NCI-H748 (cell line): ENCODE data around the gene MFSD11.
"Not testable (repeated sequence)": the region's sequence is repeated elsewhere in the genome, so short reads cannot be mapped to it uniquely, and the experiment has no call there.

Source experiments
- DNase-seq: peaks from one replicate; lab custom pipeline; 2025; ENCODE audit not compliant: unreplicated experiment; lab: John Stamatoyannopoulos, UW

MFSD11 gene

DNA sequence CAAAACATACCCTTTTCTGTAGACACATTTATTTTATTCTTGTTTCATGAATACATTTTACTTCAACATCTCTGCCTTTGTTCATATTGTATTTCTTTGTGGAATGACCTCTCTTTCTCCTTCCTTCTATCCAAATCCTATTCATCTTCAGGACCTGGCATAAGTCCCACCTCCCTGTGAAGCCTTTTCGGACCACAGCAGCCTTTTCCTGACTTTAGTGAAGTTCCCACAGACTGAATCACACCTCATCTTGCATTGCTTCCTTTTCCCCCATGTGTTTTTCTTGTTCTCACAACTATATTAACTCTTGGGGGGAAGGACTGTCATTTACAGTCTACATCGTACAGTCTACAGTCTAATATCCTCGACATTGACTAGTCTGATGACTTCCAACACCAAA is 58.2 kb downstream of the MFSD11 start:
- DNase-seq, result no peak

DNA sequence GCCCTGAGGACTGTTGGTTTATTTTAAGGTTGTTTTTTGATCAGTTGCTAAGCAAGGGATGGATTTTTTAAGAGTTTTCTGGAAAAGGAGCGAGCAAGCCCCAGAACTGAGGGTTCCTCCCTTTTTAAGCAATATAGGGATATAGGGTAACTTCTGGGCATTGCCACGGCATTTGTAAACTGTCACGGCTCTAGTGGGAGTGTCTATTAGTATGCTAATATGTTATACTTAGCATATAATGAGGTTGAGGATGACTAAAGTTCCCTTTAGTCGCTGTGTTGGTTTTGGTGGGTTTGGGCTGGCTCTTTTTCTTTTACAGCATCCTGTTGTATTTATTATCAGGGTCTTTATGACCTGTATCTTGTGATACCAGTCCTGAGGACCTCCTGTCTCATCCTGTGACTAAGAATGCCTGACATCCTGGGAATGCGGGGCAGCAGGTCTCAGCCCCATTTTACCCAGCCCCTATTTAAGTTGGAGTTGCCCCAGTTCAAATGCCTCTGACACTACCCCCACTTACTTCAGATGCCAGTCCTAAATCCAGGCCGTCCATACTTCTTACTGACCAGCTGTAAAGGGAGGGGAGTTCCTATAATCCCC is 59.4 kb downstream of the MFSD11 start:
- no peak for DNase-seq

DNA sequence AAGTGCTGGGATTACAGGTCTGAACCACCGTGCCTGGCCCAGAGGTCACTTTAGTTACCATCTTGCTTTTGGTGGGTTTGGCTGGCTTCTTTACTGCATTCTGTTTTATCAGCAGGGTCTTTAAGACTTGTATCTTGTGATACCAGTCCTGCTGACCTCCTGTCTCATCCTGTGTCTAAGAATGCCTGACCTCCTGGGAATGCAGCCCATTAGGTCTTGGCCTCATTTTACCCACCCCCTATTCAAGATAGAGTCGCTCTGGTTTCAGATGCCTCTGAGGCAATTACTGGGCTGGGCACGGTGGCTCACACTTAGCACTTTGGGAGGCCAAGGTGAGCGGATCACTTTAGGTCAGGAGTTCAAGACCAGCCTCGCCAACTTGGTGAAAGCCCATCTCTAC is 63.8 kb downstream of the MFSD11 start:
- no peak for DNase-seq

DNA sequence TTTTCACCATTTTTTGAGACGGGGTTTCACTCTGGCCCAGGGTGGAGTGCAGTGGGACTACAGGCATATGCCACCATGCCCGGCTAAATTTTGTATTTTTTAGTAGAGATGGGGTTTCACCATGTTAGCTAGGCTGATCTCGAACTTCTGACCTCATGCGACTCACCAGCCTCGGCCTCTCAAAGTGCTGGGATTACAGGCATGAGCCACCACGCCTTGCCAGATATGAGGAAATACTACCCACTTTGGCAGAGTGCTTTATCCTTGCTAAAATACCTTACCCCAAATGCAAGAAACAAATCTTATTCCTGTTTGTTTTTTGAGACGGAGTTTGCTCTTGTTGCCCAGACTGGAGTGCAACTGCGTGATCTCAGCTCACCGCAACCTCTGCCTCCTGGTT is 67.4 kb downstream of the MFSD11 start:
- DNase-seq, result no peak

DNA sequence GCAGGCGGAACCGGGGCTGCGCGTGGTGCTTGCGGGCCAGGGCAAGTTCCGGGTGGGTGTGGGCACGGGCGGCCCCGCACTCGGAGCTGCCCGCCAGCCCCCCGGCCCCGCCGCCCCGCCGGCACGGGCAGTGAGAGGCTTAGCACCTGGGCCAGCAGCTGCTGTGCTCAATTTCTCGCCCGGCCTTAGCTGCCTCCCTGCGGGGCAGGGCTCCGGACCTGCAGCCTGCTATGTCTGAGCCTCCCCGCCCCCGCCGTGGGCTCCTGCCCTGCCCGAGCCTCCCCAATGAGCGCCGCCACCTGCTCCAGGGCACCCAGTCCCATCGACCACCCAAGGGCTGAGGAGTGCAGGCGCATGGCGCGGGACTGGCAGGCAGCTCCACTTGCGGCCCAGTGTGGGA is 68.2 kb downstream of the MFSD11 start:
- DNase-seq, result not testable (repeated sequence)

DNA sequence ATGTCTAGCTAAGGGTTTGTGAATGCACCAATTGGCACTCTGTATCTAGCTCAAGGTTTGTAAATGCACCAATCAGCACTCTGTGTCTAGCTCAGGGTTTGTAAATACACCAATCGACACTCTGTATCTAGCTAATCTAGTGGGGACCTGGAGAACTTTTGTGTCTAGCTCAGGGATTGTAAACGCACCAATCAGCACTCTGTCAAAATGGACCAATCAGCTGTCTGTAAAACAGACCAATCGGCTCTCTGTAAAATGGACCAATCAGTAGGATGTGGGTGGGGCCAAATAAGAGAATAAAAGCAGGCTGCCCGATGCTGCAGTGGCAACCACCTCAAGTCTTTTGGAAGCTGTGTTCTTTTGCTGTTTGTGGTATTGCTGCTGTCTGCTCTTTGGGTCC is 68.8 kb downstream of the MFSD11 start:
- not testable (repeated sequence) for DNase-seq

DNA sequence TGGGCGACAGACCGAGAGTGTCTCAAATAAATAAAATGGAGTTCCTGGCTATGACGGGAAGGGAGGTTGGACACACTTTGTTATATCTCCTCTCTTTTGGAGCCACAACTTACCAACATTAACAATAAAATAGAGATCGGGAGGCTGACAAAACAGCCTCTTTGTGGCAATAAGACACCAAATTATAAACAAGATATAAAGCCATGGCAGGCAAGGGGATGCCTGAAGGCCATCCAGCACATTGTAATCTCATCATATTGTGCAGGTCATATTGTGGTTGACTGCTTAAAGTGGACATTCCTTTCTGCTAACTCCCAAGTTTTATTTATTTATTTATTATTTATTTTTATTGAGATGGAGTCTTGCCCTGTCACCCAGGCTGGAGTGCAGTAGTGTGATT is 70.4 kb downstream of the MFSD11 start:
- DNase-seq, result no peak

DNA sequence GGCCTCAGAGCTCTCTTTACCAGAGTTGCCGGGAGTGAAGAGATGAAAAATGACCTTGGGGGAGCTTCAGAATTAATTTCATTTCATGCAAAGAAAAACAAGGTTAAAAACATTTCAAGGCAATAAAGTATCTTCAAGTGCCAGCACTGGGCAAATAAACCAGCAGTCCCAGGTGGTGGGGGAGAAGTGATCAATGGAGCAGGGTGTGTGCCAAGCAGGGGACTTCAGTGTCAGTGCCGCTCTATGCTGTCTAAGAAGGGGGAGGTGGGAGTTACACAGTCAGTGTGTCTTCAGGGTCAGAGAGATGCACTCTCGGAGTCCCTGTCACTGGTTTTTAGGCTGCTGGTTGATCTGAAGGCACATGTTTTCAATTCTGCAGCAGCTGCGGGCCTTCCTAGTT is 73.0 kb downstream of the MFSD11 start:
- DNase-seq, result no peak

DNA sequence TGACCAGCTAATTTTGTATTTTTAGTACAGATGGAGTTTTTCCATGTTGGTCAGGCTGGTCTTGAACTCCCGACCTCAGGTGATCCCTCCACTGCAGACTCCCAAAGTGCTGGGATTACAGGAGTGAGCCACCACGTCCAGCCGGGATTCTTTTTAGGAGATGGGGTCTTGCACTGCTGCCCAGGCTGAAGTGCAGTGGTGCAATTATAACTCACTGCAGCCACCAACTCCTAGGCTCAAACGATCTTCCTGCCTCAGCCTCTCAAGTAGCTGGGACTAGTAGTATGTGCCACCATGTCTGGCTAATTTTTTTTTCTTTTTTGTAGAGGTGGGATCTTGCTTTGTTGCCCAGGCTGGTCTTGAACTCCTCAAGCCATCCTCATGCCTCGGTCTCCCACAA is 73.9 kb downstream of the MFSD11 start:
- no peak for DNase-seq

DNA sequence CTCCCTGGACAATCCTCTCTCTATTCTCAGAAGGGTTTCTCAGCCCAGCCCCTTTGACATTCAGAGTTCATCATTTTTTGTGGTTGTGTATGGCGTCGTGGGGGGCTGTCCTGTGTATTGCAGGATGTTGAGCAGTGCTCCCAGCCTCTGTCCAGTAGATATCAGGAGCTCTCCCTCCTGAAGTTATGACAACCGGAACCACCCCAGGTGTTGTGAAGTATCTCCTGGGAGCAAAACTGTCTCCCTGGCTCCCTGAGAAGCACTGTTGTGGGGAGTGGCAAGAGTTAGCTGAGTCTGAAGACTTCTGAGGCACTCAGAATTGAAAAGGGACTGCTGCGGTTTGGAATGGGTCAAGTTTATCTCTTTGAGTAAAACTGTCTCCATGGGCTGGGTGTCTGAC is 74.3 kb downstream of the MFSD11 start:
- DNase-seq, result no peak

DNA sequence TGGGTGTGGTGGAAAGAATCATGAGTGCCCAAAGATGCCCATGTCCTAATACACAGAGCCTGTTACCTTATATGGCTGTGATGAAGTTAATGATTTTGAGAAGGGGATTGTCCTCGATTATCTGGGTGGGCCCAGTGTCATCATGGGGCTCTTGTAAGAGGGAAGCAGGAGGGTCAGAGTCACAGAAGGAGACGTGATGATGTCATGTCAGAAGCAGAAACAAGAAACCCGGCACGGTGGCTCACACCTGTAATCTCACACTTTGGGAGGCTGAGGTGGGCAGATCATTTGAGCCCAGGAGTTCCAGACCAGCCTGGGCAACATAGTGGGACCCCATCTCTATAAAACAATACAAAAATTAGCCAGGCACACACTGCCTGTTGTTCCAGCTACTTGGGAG is 75.0 kb downstream of the MFSD11 start:
- DNase-seq, result no peak

DNA sequence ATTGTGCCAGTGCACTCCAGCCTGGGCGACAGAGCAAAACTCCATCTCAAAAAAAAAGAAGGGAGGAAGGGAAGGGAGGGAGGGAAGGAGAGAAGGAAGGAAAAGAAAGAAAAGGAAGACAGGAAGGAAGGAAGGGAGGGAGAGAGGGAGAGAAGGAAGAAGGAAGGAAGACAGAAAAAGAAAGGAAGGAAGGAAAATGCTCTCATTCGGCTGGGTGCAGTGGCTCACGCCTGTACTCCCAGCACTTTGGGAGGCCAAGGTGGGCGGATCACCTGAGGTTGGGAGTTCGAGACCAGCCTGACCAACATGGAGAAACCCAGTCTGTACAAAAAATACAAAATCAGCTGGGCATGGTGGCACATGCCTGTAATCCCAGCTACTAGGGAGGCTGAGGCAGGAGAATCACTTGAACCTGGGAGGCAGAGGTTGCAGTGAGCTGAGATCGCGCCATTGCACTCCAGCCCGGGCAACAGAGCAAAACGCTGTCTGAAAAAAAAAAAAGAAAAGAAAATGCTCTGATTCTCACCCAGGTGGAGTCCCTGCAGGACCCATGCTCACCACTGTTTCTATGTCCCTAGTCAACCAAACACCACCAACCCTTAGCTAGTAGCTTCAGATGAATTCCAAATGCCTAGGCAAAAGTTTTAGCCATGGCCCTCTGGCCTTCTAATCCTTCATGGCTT is 78.1 kb downstream of the MFSD11 start:
- not testable (repeated sequence) for DNase-seq

DNA sequence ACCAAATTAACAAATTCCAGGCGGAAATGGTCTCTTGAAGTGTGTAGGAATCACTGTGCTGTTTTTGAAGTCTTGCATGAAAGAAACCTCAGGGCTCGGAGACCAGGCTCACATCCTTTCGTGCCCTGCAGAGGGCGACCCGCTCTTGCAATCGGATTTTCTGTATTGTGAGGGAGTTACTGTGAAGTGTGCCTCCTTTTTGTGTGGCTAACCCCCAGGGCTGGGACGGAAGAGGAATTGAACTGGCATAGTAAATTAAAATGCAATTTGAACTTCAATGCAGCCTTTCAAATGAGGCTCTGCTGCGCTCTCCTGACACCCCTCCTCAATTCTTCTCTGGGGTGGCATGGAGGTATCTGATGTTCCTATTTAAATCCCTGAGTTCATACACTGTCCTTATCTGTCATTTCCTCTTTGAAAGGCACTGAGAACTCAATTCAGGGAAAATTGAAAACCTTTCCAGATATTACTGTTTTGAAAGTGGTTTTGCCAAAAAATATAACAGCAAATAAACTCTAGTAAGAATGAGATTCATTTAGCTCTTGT is 78.7 kb downstream of the MFSD11 start:
- DNase-seq, result peak; percentile 52

DNA sequence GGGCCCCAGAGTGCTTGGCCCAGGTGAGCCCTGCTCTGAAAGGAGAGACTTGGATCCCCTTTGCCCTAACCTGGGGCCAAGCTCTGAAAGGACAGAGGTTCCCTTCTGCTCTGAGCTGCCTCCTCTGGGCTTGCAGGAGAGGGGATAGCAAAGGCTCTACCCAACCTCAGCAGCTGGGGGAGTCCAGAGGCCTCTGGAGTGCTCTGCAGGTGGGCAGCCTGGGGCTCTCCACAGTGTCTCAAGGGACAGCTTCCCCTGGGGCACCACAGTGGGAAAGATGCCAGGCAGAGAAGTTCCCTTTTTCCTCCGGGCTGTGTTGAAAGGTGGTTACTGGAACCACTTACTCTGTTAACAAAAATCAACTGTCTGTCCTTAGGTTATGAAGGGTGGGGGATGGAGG is 82.1 kb downstream of the MFSD11 start:
- no peak for DNase-seq

DNA sequence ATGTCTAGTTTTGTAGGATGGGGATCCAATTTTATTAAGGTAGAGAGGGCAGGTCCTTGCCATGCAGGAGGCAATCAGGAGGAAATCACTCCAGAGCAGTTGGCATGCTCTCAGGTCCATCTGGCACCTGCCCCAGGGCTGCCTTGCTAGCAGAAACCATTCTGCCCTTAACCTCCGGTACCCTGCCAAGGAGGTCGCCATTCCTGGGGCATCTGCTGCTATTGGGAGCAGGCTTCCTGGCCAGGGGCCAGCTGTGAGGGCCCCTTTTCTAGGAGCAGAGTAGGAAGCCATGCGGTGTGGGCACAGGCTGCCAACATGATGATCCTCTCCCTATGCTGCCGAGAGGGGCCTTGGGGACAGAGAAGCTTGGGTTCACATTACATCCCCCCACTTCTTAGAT is 82.6 kb downstream of the MFSD11 start:
- no peak for DNase-seq

DNA sequence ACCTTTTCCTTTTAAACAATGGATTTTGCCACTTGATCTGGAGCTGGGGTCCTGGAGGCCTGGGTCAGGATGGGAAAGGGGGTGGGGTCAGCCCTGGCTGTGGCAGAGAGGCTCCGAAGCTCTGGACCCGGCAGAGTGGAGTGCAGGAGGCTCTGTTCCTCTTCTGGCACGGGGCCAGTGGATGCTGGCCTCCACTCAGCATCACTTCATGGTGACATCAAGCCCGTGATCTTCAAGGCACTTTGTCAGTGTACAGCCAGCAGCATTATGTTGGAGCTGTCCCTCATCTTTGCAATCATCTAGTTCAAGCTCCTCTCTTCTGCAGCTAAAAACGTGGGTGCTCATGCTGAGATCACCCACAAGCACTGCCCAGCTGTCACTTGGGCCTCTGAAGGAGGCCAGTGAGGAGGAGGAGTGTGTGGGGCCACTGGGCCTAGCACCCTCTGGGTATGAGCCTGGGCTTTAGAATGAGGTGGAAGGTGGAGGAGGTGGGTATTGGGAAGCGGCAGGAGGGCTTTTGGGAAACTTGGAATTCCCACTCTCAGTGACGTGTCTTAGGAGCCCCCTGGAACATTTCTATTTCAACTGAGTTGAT is 84.4 kb downstream of the MFSD11 start:
- no peak for DNase-seq

DNA sequence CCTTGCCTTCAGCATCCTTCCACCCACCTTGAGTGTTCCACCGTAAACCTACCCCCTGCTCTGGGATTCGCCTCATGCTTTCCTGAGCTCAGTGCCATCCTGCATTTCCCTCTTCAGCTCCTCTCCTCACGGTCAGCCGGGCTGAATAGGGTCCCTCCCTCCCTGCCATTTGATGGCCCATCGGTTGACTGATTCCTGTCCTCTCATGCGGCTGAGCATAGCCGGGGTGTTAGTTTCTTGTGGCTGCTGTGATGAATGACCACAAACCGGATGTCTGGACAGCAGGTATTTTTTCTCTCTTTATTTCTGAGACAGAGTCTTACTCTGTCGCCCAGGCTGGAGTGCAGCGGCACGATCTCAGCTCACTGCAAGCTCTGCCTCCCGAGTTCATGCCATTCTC is 86.2 kb downstream of the MFSD11 start:
- no peak for DNase-seq

DNA sequence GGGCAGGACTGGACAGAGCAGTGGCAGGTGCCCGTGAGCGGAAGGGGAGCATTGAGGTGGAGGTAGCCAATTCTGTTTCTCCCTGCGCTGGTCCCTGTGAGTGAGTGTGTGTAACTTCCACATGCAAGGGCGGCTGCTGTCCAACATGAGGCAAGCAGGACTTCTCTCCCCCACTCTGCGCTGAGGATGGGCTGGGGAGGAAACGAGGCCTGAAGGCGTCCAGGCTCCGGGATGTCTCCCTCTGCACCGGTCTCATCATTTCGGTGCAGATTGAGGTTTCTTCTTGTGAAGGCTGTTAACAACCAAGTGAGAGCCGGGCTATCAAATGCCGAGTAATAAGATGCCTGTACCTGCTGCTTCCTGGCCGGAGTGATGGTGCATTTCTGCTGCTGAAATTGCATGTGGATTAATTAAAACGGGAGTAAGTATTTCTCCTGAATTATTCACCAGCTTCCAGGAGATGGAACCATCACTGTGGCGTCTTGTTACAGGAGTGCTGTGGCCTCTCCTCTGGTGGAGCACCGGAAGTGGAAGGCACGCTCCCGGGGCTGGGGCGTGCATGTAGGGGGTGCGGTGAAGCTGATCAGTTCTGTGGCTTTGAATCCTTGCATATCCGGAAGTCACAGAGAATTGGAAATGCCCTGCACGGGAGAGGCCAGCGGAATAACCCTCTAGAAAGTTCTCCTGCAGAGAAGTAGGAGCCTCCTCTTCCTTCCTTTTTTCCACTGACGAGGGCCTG is 88.6 kb downstream of the MFSD11 start:
- DNase-seq, result no peak

DNA sequence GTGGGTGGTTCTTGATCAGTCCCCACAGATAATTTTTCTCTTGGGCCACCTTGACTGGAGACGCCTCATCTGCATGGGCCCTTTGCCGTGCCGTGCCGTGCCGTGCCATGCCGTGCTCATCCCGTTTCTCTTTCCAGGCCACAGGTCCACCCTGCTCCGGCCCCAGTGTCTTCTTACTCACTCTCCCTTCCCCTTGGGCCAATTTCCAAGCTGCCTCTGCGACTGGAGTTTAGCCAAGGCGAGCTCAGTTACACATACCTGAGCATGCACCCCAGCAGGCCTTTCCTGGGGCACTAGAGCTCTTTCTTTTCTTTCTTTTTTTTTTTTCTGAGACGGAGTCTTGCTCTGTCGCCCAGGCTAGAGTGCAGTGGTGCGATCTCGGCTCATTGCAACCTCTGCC is 89.8 kb downstream of the MFSD11 start:
- DNase-seq, result no peak
